ENCODE measurements around the gene TCF15. TPM values are rescaled to one million over a fixed set of nuclear protein-coding genes. Genes with fewer than 3 reads are reported as not detected.
A peak's percentile ranks its signal among the peaks of the same experiment; 100 is the strongest.

TCF15 gene
- total and polyA plus RNA-seq, 2 of the 13 experiments (the other 11 are each of a cell fraction or from before 2014, with no cell fraction given) = not detected

DNA sequence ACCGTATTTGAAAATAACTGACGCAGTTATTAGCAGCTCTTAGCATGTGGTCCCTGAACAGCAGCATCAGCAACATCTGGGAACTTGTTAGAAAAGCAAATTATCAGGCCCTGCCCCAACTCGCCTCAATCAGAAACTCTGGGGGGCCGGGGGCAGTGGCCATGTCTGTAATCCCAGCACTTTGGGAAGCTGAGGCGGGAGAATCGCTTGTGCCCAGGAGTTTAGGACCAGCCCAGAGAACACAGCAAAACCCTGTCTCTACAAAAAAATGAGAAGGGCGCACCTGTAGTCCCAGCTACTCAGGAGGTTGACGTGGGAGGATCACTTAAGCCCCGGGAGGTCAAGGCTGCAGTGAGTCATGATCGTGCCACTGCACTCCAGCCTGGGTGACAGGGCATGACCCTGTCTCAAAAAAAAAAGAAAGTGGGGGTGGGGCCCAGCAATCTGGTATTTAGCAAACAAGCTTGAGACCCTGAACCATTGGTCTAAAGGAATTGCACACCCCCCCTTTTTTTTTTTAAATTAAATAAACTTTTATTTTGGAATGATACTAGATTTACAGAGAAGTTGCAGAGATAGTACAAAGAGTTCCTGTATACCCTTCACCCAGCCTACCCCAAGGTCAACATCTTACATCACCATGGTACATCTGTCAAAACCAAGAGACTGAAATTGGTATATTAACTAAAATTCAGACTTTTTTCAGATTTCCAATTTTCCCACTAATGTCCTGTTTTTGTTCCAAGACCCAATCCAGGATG lies 36.2 kb upstream of the TCF15 start (continued):
- TF ChIP-seq ZNF704 (CRISPR knock-in tag; IDR thresholded peaks at IDR 0.05; ENCODE audit: borderline replicate concordance) (0 out of 2 replicates have a peak, but pooled peaks have one; percentile 9), AHDC1 (CRISPR knock-in tag; IDR thresholded peaks at IDR 0.05; ENCODE audit: borderline replicate concordance) (0 out of 2 replicates have a peak, but pooled peaks have one; percentile 20), HNF4A (CRISPR knock-in tag; IDR thresholded peaks at IDR 0.05) (peak; percentile 31; the same call in 1 of the 2 replicates), CHD4 (IDR thresholded peaks at IDR 0.05; ENCODE audit: borderline replicate concordance, low read length) (peak; percentile 24; the same call in 1 of the 2 replicates), HHEX (CRISPR knock-in tag; IDR thresholded peaks at IDR 0.05) (no peak), FOXP1 (IDR thresholded peaks at IDR 0.05) (no peak), FOXP1 (CRISPR knock-in tag; IDR thresholded peaks at IDR 0.05) (peak; percentile 9), MYPOP (CRISPR knock-in tag; IDR thresholded peaks at IDR 0.05) (no peak), CREM (IDR thresholded peaks at IDR 0.05) (peak; percentile 55; the same call in 1 of the 2 replicates), CREM (CRISPR knock-in tag; IDR thresholded peaks at IDR 0.05) (no peak), ZFP36L1 (CRISPR knock-in tag; IDR thresholded peaks at IDR 0.05) (0 out of 2 replicates have a peak, but pooled peaks have one; percentile 12), ZNF614 (CRISPR knock-in tag; IDR thresholded peaks at IDR 0.05; ENCODE audit: borderline replicate concordance) (peak; percentile 30; the same call in 1 of the 2 replicates), JUND (CRISPR knock-in tag; IDR thresholded peaks at IDR 0.05) (peak; percentile 78), ZNF891 (CRISPR knock-in tag; IDR thresholded peaks at IDR 0.05) (no peak), NCOA1 (CRISPR knock-in tag; IDR thresholded peaks at IDR 0.05) (0 out of 2 replicates have a peak, but pooled peaks have one; percentile 17), HNF4G (IDR thresholded peaks at IDR 0.05; ENCODE audit: borderline replicate concordance, low read depth, low read length) (peak; percentile 60), HNF4G (CRISPR knock-in tag; IDR thresholded peaks at IDR 0.05; ENCODE audit: borderline replicate concordance, low read depth) (no peak)
- TF ChIP-seq, protein P1, sequence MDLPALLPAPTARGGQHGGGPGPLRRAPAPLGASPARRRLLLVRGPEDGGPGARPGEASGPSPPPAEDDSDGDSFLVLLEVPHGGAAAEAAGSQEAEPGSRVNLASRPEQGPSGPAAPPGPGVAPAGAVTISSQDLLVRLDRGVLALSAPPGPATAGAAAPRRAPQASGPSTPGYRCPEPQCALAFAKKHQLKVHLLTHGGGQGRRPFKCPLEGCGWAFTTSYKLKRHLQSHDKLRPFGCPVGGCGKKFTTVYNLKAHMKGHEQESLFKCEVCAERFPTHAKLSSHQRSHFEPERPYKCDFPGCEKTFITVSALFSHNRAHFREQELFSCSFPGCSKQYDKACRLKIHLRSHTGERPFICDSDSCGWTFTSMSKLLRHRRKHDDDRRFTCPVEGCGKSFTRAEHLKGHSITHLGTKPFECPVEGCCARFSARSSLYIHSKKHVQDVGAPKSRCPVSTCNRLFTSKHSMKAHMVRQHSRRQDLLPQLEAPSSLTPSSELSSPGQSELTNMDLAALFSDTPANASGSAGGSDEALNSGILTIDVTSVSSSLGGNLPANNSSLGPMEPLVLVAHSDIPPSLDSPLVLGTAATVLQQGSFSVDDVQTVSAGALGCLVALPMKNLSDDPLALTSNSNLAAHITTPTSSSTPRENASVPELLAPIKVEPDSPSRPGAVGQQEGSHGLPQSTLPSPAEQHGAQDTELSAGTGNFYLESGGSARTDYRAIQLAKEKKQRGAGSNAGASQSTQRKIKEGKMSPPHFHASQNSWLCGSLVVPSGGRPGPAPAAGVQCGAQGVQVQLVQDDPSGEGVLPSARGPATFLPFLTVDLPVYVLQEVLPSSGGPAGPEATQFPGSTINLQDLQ (CRISPR knock-in tag; IDR thresholded peaks at IDR 0.05) = no peak
- TF ChIP-seq, protein P2, sequence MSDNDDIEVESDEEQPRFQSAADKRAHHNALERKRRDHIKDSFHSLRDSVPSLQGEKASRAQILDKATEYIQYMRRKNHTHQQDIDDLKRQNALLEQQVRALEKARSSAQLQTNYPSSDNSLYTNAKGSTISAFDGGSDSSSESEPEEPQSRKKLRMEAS (IDR thresholded peaks at IDR 0.05) = peak; percentile 39; the same call in 1 of the 2 replicates

Measured in HepG2 (cell line).